SK-N-SH treated with all-trans-retinoic acid at 6 μM for 48 hours (cell line): Measurements from ENCODE around the gene KCNT2.

Experiments used
- ARNTL ChIP-seq: fragments of 450-650 bp; formaldehyde crosslinking; IDR thresholded peaks from 2 replicates; pipeline ENCODE4 v1.5.0; 2020; ENCODE audit warnings: low read depth, mild to moderate bottlenecking, moderate library complexity, borderline replicate concordance
- ZFP30 ChIP-seq: fragments of 450-650 bp; formaldehyde crosslinking; IDR thresholded peaks from 2 replicates; pipeline ENCODE4 v1.5.0; 2022; ENCODE audit warnings: mild to moderate bottlenecking, moderate library complexity
- ZNF70 ChIP-seq: fragments of 450-650 bp; formaldehyde crosslinking; IDR thresholded peaks from 2 replicates; pipeline ENCODE4 v1.5.0; 2020; ENCODE audit warnings: mild to moderate bottlenecking, moderate library complexity
- ZNF8 ChIP-seq: fragments of 450-650 bp; formaldehyde crosslinking; IDR thresholded peaks from 2 replicates; pipeline ENCODE4 v1.5.0; 2020; ENCODE audit warnings: mild to moderate bottlenecking, moderate library complexity
- TF ChIP-seq, protein P1 (sequence below): fragments of 250-450 bp; sonication (Bioruptor Pico); IDR thresholded peaks from 2 replicates; pipeline ENCODE4 v1.8.0; 2020; ENCODE audit warnings: mild to moderate bottlenecking, moderate library complexity, borderline replicate concordance
- TF ChIP-seq, protein P2 (sequence below): fragments of 250-450 bp; sonication (Bioruptor Pico); IDR thresholded peaks from 2 replicates; pipeline ENCODE4 v1.5.1; 2021; ENCODE audit warnings: mild to moderate bottlenecking, moderate library complexity
- TF ChIP-seq, protein P3 (sequence below): fragments of 250-450 bp; sonication (Bioruptor Pico); IDR thresholded peaks from 2 replicates; pipeline ENCODE4 v1.8.0; 2021; ENCODE audit warnings: low read depth, mild to moderate bottlenecking, moderate library complexity, borderline replicate concordance

DNA sequence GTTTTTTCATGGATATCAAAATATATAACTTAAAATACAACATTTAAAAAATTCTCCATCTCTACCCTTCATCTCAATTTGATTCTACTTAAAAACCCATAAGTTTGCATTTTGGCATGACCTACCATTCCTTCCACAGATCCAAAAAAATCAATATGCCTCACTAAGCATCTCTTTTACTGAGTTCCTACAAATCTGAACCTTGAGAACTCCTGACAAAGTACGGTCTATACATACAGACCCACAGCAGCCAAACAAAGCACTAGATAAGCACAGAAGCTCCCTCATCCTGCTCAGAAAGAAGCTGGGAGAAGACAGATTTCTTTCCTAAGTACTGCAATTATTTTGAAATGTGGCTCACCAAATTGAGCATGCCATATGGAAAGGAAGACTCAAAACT is 167.5 kb downstream of the KCNT2 start:
- TF ChIP-seq ARNTL (CRISPR knock-in tag) (no peak), ZFP30 (CRISPR knock-in tag) (no peak), ZNF70 (CRISPR knock-in tag) (no peak), ZNF8 (CRISPR knock-in tag) (no peak)
- TF ChIP-seq, protein P1, sequence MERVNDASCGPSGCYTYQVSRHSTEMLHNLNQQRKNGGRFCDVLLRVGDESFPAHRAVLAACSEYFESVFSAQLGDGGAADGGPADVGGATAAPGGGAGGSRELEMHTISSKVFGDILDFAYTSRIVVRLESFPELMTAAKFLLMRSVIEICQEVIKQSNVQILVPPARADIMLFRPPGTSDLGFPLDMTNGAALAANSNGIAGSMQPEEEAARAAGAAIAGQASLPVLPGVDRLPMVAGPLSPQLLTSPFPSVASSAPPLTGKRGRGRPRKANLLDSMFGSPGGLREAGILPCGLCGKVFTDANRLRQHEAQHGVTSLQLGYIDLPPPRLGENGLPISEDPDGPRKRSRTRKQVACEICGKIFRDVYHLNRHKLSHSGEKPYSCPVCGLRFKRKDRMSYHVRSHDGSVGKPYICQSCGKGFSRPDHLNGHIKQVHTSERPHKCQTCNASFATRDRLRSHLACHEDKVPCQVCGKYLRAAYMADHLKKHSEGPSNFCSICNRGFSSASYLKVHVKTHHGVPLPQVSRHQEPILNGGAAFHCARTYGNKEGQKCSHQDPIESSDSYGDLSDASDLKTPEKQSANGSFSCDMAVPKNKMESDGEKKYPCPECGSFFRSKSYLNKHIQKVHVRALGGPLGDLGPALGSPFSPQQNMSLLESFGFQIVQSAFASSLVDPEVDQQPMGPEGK: no peak
- TF ChIP-seq, protein P2, sequence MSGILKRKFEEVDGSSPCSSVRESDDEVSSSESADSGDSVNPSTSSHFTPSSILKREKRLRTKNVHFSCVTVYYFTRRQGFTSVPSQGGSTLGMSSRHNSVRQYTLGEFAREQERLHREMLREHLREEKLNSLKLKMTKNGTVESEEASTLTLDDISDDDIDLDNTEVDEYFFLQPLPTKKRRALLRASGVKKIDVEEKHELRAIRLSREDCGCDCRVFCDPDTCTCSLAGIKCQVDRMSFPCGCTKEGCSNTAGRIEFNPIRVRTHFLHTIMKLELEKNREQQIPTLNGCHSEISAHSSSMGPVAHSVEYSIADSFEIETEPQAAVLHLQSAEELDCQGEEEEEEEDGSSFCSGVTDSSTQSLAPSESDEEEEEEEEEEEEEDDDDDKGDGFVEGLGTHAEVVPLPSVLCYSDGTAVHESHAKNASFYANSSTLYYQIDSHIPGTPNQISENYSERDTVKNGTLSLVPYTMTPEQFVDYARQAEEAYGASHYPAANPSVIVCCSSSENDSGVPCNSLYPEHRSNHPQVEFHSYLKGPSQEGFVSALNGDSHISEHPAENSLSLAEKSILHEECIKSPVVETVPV (CRISPR knock-in tag): no peak
- TF ChIP-seq, protein P3, sequence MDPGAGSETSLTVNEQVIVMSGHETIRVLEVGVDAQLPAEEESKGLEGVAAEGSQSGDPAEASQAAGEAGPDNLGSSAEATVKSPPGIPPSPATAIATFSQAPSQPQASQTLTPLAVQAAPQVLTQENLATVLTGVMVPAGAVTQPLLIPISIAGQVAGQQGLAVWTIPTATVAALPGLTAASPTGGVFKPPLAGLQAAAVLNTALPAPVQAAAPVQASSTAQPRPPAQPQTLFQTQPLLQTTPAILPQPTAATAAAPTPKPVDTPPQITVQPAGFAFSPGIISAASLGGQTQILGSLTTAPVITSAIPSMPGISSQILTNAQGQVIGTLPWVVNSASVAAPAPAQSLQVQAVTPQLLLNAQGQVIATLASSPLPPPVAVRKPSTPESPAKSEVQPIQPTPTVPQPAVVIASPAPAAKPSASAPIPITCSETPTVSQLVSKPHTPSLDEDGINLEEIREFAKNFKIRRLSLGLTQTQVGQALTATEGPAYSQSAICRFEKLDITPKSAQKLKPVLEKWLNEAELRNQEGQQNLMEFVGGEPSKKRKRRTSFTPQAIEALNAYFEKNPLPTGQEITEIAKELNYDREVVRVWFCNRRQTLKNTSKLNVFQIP (CRISPR knock-in tag): no peak
